SH-SY5Y (cell line): ENCODE measurements around the gene CCDC88A.

ENCODE experiments used
- GATA2 ChIP-seq: IDR thresholded peaks from 2 replicates; pipeline ENCODE4 v1.6.1; 2011; ENCODE audit warnings: mild to moderate bottlenecking, low read depth, low read length
- GATA3 ChIP-seq: IDR thresholded peaks from 2 replicates; pipeline ENCODE4 v1.6.1; 2011; ENCODE audit warnings: low read depth, mild to moderate bottlenecking, low read length, moderate library complexity

GRCh38 chr2:55357927-55358326 lies 61.7 kb downstream of the CCDC88A start:
- TF ChIP-seq GATA2 (no peak), GATA3 (no peak)
